Heart left ventricle (tissue), 16 donors: ENCODE measurements around the gene NLRP1. TPM values are rescaled to one million over a fixed set of nuclear protein-coding genes. Genes with fewer than 3 reads are reported as not detected.
A peak's percentile ranks its signal among the peaks of the same experiment; 100 is the strongest.

Experiments
- ATAC-seq, 4 donors: fragments of 200-7000 bp; cut with Tn5 transposase; one replicate each; pipeline ENCODE4 v1.9.1; 2020 to 2022; ENCODE audit warnings: moderate library complexity in 4 of 4, mild to moderate bottlenecking in 3 of 4, moderate number of reproducible peaks in 1 of 4
- DNase-seq, 5 donors: peaks; one replicate each; pipeline ENCODE4 v3.0.0-alpha.2; 2020
- H3K27ac ChIP-seq, 12 donors: fragments of 200-600 bp; sonication (generic) in 4 of 12; one replicate each; pipeline versions ENCODE4 v1.5.0 to v1.8.0; 2016 to 2022; ENCODE audit warnings: mild to moderate bottlenecking in 2 of 12
- H3K27me3 ChIP-seq, 9 donors: fragments of 200-600 bp; sonication (generic) in 2 of 9; one replicate each; pipeline versions ENCODE4 v1.5.1 to v1.8.0; 2016 to 2022; ENCODE audit warnings: mild to moderate bottlenecking in 3 of 9
- H3K36me3 ChIP-seq, 9 donors: fragments of 200-600 bp; sonication (generic) in 2 of 9; one replicate each; pipeline versions ENCODE4 v1.5.0 to v1.8.0; 2018 to 2022; ENCODE audit warnings: mild to moderate bottlenecking in 2 of 9
- H3K4me1 ChIP-seq, 12 donors: fragments of 200-600 bp; sonication (generic) in 4 of 12; one replicate each; pipeline versions ENCODE4 v1.5.0 to v1.8.0; 2016 to 2022; ENCODE audit warnings: mild to moderate bottlenecking in 3 of 12
- H3K4me3 ChIP-seq, 12 donors: fragments of 200-600 bp; sonication (generic) in 4 of 12; one replicate each; pipeline versions ENCODE4 v1.5.0 to v1.8.0; 2017 to 2022; ENCODE audit warnings: mild to moderate bottlenecking in 9 of 12, moderate library complexity in 4 of 12
- H3K9me3 ChIP-seq, 12 donors: fragments of 200-600 bp; sonication (generic) in 4 of 12; one replicate each; pipeline versions ENCODE4 v1.5.0 to v1.8.0; 2016 to 2022; ENCODE audit warnings: mild to moderate bottlenecking in 1 of 12
- CTCF ChIP-seq, 12 donors: fragments of 200-600 bp; sonication (generic) in 4 of 12; IDR thresholded peaks; one replicate each; pipeline versions ENCODE4 v1.5.0 to v1.8.0; 2018 to 2022; ENCODE audit warnings: antibody characterized with exemption in 12 of 12, mild to moderate bottlenecking in 5 of 12
- POLR2A ChIP-seq, 2 donors: fragments of 450-650 bp; IDR thresholded peaks; one replicate each; pipeline ENCODE4 v1.6.1; 2017; ENCODE audit warnings: antibody characterized with exemption in 2 of 2, mild to moderate bottlenecking in 2 of 2, moderate library complexity in 2 of 2
- WGBS, 4 donors: extraction: QIAGEN DNeasy Blood & Tissue Kit in 2 of 4; methylation state at CpG; one replicate each; pipeline versions ENCODE4 v1.1.5 to v1.1.7; 2013 to 2018; 5-methylcytosine and 5-hydroxymethylcytosine counted together
- intact Hi-C, 10 donors: fragments of 100-400 bp; cut with DNase I; formaldehyde crosslinking; loops; one replicate each; pipeline versions ENCODE4 v1.11.1 to v1.14.2; 2022
- polyA plus RNA-seq, 2 donors: library from polyadenylated mRNA; stranded (reverse); fragments of 200-250 nt; gene quantifications; one replicate each; pipeline ENCODE4 v1.2.3, GENCODE V29; 2013
- total RNA-seq, 9 donors: library from RNA; depleted of rRNA in 2 of 9; stranded (reverse); fragments of >200 nt in 2 of 9; fragmentation: NEBNext Ultra II Directional in 3 of 9; extraction: Animal tissue kit (Norgen Biotek cat#: 25700) in 3 of 9; gene quantifications; one replicate each; pipeline versions ENCODE4 v1.1.0 to v1.2.4, GENCODE V29; 2016 to 2023
- donor health status: ischemic (EF 13 %, LVEDD 7.1; RV severe dilation, severe dysfunction).
- donor health status: healthy with polysubstance abuse.
- donor health status: DM: no; HTN: yes; CAD: no.
- donor health status: DM: no; HTN: no; CAD: no.
- donor health status: ischemic (EF 25% LVEDD 6.9; RV normal size, moderate dysfunction).
- donor health status: ischemic (EF 25% LVEDD 5.7; RV mildly dilated, moderate dysfunction).
- donor health status: healthy.
- donor health status: DM: yes; HTN: yes; CAD: no.
- donor health status: ischemic (EF 35%, LVEDD 5.7; RV mildly dilated, moderate dysfunction).
- donor health status: nonischemic (EF 11% LVEDD 7.7; RV severe dilation, severe dysfunction).
- donor health status: DM: yes; HTN: yes; CAD: no.
- donor health status: PGD.
- donor health status: ischemic (EF 29% LVEDD 5.4; RV normal size, mild dysfunction).
- donor health status: nonischemic (EF 23%, LVEDD 6.1; RV moderate dilation, normal function).

NLRP1 gene
- total and polyA plus RNA-seq, 11 donors = 3.8 to 16.7 (median 8.8) TPM

DNA sequence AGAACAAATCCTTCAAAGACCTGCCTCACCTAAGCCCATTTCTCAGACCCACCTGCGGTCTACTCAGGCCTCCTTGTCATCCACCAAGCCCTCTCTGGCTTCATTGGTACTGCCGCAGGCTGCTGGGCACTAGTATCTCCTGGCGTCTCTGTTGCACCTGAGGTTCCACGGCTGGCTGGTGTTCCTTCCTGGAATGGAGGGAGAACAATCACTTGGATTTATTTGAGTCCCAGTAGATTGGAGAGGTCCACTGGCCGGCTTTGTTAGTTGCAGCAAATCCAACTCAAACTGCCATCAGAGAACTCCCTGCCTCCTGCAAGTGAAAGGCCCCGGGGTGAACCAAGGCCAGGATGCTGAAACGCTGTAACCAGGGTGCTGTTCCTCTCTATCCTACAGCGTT lies 82.6 kb downstream of the NLRP1 start:
- TF ChIP-seq POLR2A (IDR thresholded peaks at IDR 0.05) (no peak), CTCF (IDR thresholded peaks at IDR 0.05) (no peak)
- H3K36me3 ChIP-seq = peaks cover 0 to 23% (median 9%) of the 10 kb centered on the region in 9 donors
- no peak for ATAC-seq
- peaks cover 0 to 9% (median 0%) of the 10 kb centered on the region in 9 donors for H3K27me3 ChIP-seq
- no peaks in the 10 kb centered on the region for H3K9me3 ChIP-seq
- H3K27ac ChIP-seq = no peak overlapping the region
- DNase-seq = no peak
- peaks cover 0 to 17% (median 5%) of the 10 kb centered on the region in 12 donors for H3K4me1 ChIP-seq
- intact Hi-C loops = no loop called here
- 77 to 89% (median 88%) methylated on average over 8 of the region's 8 CpGs for WGBS, 4 donors
- H3K4me3 ChIP-seq = no peak overlapping the region

- no peak for TF ChIP-seq POLR2A (IDR thresholded peaks at IDR 0.05)
- no peak for TF ChIP-seq CTCF (IDR thresholded peaks at IDR 0.05)
- intact Hi-C loops = no loop called here
- Histone ChIP-seq H3K4me3 (peak overlapping the region; percentile 31 to 70 (median 57)), H3K36me3 (peaks cover 0 to 23% (median 7%) of the 10 kb centered on the region in 9 donors), H3K4me1 (peaks cover 0 to 17% (median 5%) of the 10 kb centered on the region in 12 donors), H3K27me3 (peaks cover 0 to 9% (median 0%) of the 10 kb centered on the region in 9 donors), H3K27ac (peak overlapping the region in 5 of 12 donors; percentile 24 to 50 (median 33)), H3K9me3 (no peaks in the 10 kb centered on the region)
- WGBS, 4 donors = 10 to 32% (median 23%) methylated on average over 34 to 67 of the region's 67 CpGs
- peak; percentile 70 to 84 (median 76) for DNase-seq
- ATAC-seq = peak; percentile 44 to 94 (median 84)
Measured at GRCh38 chr17:5500589-5501391, 83.5 kb downstream of the NLRP1 start.

DNA sequence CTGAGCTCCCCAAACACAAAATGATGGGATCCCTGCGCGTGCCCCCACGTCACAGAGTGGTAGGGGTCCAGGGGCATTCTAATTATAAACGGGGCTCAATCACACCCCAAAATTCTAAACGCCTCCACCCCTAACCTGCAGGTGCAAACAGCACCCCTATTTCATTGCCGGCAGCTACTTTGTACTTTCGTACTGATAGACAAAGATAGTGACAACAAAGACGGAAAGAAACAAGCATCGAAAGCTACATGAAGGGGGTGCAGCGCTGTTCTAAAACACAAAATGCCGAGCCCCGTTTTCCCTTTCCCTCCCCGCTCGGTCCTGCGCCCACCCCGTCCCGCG lies 84.1 kb downstream of the NLRP1 start:
- TF ChIP-seq POLR2A (IDR thresholded peaks at IDR 0.05) (no peak), CTCF (IDR thresholded peaks at IDR 0.05) (no peak)
- H3K4me1 ChIP-seq = peaks cover 0 to 17% (median 5%) of the 10 kb centered on the region in 12 donors
- 19 to 40% (median 32%) methylated on average over 18 of the region's 18 CpGs for WGBS, 4 donors

DNA sequence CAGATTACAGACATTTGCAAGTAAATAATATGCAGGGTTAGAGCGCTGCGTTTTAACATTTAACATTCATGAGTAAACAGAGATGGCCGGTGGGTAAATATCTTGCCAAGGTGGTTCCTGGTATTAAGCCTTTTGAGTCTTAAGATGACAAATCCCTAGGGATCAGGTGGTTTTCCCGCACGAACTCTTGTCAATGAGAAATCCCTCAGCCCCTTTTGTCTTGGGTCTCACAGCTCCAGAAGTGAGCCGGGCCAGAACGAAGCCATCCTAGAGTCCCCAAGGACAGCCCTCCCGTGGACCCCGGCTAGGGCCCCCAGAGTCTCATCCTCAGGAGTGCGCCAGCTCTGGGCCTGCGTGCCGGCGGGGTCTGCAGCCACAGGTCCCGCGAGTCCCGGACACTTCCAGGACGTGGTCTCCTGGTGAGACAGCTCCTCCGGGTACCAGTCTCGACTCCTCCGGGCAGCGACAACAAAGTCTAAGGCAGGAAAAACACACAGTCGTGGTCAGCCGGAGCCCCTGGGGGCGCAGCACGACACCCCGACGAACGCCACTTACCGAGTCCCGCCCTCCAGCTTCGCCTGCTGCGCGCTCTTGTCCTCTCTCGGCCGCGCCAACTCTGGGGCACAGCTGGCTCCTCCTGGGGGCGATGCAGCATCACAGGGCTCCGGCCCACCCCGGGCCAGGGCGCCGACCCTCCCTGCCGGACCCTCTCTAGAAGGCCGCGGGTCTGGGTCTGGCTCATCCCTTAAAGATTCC lies 84.7 kb downstream of the NLRP1 start:
- Histone ChIP-seq H3K27me3 (peaks cover 0 to 9% (median 0%) of the 10 kb centered on the region in 9 donors), H3K27ac (no peak overlapping the region), H3K4me3 (peak overlapping the region in 11 of 12 donors; percentile 15 to 70 (median 57)), H3K4me1 (peaks cover 0 to 17% (median 5%) of the 10 kb centered on the region in 12 donors), H3K36me3 (peaks cover 0 to 15% (median 0%) of the 10 kb centered on the region in 9 donors), H3K9me3 (no peaks in the 10 kb centered on the region)
- ATAC-seq (no peak), DNase-seq (no peak)
- no peak for TF ChIP-seq CTCF (IDR thresholded peaks at IDR 0.05)
- TF ChIP-seq POLR2A (IDR thresholded peaks at IDR 0.05) = no peak
- intact Hi-C loops = no loop called here
- 33 to 56% (median 38%) methylated on average over 28 to 44 of the region's 44 CpGs for WGBS, 4 donors

More for the DNA sequence above, 84.1 kb downstream of the NLRP1 start:
- Histone ChIP-seq H3K27me3 (peaks cover 0 to 9% (median 0%) of the 10 kb centered on the region in 9 donors), H3K27ac (peak overlapping the region in 1 of 12 donors; percentile 50), H3K36me3 (peaks cover 0 to 17% (median 1%) of the 10 kb centered on the region in 9 donors), H3K4me3 (peak overlapping the region; percentile 31 to 70 (median 57)), H3K9me3 (no peaks in the 10 kb centered on the region)
- DNase-seq (no peak), ATAC-seq (no peak)
- intact Hi-C loops = no loop called here
